ENCODE data around the gene PRAMEF8.
"Not testable (repeated sequence)": the region's sequence is repeated elsewhere in the genome, so short reads cannot be mapped to it uniquely, and the experiment has no call there.

Gene PRAMEF8

DNA sequence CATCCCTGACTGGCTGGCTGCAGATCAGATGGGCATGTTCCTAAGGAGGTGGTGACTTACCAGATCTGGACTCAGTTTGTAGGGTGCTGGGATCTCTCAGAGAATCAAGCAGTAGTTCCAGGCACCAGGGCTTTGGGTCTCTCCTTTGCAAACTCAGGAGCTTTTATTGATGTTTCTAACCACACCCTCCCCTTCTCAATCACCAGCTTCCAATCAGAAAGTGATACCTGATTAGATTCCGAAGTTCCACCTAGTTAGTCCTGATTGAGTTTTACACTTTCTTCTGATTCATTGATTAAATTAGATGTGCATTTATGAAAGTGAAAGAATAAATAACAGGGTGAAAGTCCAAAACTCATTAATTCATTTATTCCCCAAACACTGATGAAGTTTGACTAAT lies at the start of gene PRAMEF8:
Gene PRAMEF8, minus strand, starts transcription at position 101 of the 400 bp plus-strand sequence. CDS start 1,046 bp downstream, outside the sequence.
- DNase-seq, result not testable (repeated sequence)

DNA sequence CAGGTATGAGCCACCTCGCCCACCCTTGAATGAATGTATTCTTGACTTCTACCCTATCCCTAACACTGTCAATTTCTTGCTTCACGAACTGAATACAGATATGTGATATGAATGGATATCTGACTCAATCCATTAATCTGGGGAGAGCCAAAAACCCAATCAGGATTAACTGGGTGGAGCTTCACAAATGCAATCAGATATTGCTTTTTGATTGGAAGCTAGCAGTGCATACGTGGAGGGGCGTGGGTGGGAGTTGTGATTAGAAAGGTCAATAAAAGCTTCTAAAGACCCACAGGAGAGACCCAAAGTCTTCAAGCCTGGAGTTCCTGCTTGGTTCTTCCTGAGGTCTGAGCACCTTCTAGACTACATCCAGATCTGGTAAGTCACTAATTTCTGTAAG lies 30.3 kb upstream of the PRAMEF8 start, which contains the start of gene PRAMEF15:
Gene PRAMEF15, plus strand, starts transcription at position 301 of the 400 bp plus-strand sequence. CDS start 2,827 bp downstream, outside the sequence.
- DNase-seq, result not testable (repeated sequence)

DNA sequence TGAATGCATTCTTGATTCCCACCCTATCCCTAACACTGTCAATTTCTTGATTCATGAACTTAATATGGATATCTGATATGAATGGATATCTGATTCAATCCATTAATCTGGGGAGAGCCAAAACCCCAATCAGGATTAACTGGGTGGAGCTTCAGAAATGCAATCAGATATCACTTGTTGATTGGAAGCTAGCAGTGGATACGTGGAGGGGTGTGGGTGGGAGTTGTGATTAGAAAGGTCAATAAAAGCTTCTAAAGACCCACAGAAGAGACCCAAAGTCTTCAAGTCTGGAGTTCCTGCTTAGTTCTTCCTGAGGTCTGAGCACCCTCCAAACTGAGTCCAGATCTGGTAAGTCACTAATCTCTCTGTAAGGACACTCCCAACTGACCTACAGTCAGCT lies 18.3 kb upstream of the PRAMEF8 start, which contains the start of gene PRAMEF33:
Gene PRAMEF33, plus strand, starts transcription at position 301 of the 400 bp plus-strand sequence. CDS start 2,416 bp downstream, outside the sequence.
- DNase-seq, result not testable (repeated sequence)

- not testable (repeated sequence) for DNase-seq
Measured at GRCh38 chr1:13302197-13302596, 17.3 kb upstream of the PRAMEF8 start.

DNA sequence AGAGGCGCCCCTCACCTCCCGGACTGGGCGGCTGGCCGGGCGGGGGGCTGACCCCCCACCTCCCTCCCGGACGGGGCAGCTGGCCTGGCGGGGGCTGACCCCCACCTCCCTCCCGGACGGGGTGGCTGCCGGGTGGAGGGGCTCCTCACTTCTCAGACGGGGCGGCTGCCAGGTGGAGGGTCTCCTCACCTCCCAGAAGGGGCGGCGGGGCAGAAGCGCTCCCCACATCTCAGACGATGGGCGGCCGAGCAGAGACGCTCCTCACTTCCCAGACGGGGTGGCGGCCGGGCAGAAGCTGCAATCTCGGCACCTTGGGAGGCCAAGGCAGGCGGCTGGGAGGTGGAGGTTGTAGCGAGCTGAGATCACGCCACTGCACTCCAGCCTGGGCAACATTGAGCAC lies 13.8 kb upstream of the PRAMEF8 start:
- not testable (repeated sequence) for DNase-seq

- not testable (repeated sequence) for DNase-seq
Measured at GRCh38 chr1:13297216-13297931, 12.4 kb upstream of the PRAMEF8 start.

DNA sequence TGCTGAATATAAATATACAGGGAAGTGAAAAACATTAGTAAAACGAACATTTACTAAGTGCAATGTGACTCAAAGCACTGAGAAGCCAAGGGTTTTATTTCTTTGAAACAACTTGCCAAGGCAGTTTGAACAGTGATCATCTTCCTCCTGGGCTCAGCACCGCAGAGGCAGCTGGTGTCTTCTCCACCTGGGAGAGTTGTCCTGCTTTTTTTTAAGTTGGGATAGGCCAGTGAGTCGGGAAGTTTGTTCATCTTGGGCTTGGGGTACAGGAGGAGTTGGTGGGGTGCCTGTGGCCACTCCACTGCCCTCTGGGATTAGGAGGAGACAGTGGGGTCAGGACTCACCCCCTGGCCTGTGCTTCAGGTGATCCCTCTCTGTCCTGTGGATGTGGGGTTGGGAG lies 4.1 kb upstream of the PRAMEF8 start:
- not testable (repeated sequence) for DNase-seq

DNA sequence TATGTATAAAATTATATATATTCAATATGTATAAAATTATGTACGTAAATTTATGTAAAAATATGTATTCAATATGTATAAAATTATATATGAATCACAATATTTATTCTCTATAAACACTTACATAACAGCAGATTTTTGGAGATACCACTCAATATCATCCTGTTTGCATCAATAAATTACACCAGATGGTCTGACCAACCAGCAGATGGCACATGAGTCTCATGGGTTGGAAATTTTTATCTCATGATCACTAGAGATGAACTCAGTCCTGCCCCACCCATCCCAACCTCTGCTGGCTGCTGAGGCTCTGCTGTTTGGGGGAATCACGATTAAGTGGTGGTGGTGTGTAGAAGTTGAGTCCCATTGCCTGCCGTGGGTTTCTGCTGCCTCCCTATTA lies 5.3 kb downstream of the PRAMEF8 start:
- DNase-seq, result not testable (repeated sequence)

GRCh38 chr1:13277016-13277415 lies 7.9 kb downstream of the PRAMEF8 start:
- not testable (repeated sequence) for DNase-seq

DNA sequence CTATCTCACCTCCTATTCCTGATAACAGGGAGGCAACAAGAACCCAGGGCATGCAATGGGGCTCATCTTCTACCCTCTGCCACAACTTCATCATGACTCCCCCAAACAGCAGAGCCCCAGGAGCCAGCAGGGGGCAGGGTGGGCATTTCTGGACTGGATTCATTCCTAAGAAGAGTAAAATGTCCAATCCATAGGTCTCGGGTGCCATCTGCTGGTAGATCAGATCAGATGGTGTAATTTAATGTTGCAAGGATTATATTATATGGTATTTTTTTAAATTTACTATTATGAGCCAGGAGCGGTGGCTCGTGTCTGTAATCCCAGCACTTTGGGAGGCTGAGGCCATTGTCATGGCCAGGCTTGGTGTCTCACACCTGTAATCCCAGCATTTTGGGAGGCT lies 19.8 kb downstream of the PRAMEF8 start:
- DNase-seq, result not testable (repeated sequence)

GRCh38 chr1:13253898-13254297 lies 31.0 kb downstream of the PRAMEF8 start, which contains the start of gene PRAMEF5:
Gene PRAMEF5 (plus strand): TSS chr1:13254198. CDS start chr1:13259269, 5,071 bp downstream.
- not testable (repeated sequence) for DNase-seq

DNA sequence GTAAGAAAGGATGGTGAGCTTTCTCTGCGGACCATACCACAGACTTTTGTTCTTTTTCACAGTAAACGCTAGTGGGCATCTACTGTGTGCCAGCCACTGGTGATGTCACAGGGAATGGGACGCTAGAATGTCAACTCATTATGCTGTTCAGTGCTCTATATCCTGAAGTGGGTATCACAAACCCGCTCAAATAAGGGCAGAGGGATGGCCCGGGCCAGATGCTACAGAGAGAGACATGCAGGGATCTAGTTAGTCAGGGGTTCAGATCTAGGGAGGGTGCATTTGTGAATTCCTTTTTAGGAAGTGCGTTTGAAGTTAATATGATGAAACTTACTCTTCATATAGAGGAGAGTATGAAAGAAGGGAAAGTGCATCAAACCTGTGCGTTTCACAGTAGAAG lies 37.8 kb downstream of the PRAMEF8 start:
- not testable (repeated sequence) for DNase-seq

DNA sequence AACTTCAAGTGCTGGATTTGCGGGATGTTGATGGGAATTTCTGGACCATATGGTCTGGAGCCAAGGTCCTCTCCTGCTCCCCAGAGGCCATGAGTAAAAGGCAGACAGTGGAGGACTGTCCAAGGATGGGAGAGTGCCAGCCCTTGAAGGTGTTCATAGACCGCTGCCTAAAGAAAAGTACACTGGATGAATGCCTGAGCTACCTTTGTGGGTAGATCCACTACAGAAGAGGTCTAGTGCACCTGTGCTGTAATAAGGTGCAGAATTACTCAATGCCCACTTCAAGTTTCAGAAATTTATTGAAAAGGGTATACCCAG lies 38.4 kb downstream of the PRAMEF8 start:
- DNase-seq, result not testable (repeated sequence)

DNA sequence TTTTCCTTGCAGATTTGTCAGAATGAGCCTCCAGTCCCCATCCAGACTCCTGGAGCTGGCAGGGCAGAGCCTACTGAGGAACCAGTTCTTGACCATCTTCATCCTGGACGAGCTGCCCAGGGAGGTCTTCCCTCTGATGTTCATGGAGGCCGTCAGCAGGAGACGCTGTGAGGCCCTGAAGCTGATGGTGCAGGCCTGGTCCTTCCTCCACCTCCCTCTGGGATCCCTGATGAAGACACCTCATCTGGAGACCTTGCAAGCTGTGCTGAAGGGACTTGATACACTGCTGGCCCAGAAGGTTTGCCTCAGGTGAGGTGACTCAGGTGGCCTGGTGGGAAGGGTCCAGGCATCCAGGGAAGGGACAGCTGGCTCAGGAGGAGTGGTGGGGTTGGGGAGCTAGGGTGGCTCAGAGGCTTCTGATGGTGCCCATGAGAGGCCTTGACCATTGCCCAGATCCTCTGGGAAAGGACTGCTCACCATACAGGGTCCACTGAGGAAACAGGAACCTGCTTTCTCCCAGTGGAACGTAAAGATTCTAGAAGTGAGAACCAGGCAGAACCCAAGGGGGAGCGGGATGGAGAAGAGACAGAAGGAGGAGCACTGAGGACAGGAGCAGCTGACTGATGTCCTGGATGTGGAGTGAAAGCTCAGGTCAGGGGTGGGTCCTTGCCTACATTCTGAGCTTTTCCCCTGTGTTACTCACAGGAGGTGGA lies 38.9 kb downstream of the PRAMEF8 start:
- DNase-seq, result not testable (repeated sequence)

GRCh38 chr1:13243536-13244263 lies 41.2 kb downstream of the PRAMEF8 start:
- not testable (repeated sequence) for DNase-seq

GRCh38 chr1:13239633-13240032 lies 45.3 kb downstream of the PRAMEF8 start:
- DNase-seq, result not testable (repeated sequence)

- DNase-seq, result not testable (repeated sequence)
Measured at GRCh38 chr1:13237572-13237971, 47.4 kb downstream of the PRAMEF8 start.

DNA sequence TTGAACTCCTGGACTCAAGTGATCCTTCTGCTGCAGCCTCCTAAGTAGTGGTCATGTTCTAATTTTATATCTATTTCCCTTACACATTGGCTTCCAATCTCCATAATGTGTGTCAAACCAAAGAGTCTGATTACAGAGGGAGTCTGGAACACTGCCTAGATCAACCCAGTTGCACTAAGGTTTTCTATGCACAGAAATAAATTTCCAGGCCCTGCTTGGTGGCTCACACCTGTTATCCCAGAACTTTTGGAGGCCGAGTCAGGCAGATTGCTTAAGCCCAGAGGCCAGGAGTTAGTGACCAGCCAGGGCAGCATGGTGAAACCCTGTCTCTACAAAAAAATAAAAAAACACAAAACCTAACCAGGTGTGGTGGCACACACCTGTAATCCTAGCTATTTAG lies 50.9 kb downstream of the PRAMEF8 start:
- not testable (repeated sequence) for DNase-seq

DNA sequence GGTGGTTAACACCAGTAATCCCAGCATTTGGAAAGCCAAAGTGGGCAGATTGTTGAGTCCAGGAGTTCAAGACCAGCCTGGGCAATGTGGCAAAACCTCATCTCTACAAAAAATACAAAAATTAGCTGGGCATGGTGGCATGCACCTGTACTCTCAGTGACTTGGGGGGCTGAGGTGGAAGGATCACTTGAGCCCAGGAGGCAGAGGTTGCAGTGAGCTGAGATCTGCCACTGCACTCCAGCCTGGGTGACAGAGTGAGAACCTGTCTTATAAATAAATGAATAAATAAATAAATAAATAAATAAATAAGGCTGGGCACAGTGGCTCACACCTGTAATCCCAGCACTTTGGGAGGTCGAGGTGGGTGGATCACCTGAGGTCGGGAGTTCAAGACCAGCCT lies 52.9 kb downstream of the PRAMEF8 start:
- DNase-seq, result not testable (repeated sequence)
